NCI-H2227 (cell line): ENCODE data around the gene ARF5.
A peak's percentile ranks its signal among the peaks of the same experiment; 100 is the strongest.

Source experiments
- DNase-seq: peaks from one replicate; lab custom pipeline; 2025; ENCODE audit not compliant: unreplicated experiment; lab: John Stamatoyannopoulos, UW

ARF5 gene

GRCh38 chr7:127588697-127589482 lies 679 bp downstream of the ARF5 start:
- DNase-seq = peak; percentile 80

DNA sequence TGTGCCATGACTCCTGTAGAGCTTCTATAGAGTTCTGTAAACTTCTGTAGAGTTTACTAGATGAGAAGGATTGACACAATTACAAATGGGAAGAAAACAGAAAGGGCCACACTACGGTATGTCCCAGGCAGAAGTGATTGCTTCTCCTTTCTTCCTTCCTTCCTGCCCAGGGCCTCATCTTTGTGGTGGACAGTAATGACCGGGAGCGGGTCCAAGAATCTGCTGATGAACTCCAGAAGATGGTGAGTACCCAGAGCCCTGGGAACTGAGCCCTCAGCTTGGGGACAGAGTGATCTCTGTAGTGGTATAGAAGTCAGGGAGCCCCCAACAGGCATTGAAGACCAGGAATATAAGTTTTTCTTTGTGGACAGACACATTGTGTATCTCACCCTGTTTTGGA lies 1.7 kb downstream of the ARF5 start:
- no peak for DNase-seq

DNA sequence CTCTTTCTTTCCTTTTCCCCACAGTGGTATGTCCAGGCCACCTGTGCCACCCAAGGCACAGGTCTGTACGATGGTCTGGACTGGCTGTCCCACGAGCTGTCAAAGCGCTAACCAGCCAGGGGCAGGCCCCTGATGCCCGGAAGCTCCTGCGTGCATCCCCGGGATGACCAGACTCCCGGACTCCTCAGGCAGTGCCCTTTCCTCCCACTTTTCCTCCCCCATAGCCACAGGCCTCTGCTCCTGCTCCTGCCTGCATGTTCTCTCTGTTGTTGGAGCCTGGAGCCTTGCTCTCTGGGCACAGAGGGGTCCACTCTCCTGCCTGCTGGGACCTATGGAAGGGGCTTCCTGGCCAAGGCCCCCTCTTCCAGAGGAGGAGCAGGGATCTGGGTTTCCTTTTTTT lies 3.0 kb downstream of the ARF5 start:
- DNase-seq = no peak

DNA sequence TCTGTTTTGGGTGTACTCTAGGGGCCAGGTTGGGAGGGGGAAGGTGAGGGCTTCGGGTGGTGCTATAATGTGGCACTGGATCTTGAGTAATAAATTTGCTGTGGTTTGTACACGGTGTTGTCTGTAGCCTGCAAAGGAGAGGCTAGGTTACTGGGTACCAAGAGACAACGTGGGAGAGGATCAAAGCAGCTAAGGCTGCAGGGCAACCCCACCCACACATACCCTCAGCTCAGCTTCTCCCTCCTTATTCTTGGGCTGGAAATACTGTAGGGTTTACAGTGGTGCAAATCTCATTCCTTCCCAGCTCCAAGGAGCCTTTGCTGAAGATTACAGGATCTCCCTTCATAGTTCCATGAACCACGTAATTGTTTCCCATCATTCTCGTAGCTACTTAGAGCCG lies 3.4 kb downstream of the ARF5 start:
- DNase-seq = no peak

- DNase-seq = no peak
Measured at GRCh38 chr7:127592550-127592949, 4.3 kb downstream of the ARF5 start.

GRCh38 chr7:127594490-127594889 lies 6.3 kb downstream of the ARF5 start:
- DNase-seq = no peak

DNA sequence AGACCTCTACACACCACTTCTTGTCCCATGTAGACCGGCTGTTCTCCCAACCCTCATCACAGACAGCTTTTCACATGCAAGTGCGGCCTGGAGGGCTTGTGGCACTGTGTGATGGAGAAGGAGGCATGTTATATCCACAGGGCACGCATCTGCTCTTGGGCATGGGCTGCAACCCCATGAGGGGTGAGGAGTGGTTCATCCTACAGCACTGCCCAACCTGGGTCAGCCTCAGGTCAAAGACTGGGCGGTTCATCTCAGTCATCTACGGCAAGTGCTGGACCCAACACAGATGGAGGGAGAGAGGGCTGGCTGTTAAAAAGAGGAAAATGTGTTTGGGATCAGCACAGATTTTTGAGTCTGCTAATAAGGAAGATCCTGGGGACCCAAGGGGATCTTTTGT lies 7.5 kb downstream of the ARF5 start:
- DNase-seq = no peak

DNA sequence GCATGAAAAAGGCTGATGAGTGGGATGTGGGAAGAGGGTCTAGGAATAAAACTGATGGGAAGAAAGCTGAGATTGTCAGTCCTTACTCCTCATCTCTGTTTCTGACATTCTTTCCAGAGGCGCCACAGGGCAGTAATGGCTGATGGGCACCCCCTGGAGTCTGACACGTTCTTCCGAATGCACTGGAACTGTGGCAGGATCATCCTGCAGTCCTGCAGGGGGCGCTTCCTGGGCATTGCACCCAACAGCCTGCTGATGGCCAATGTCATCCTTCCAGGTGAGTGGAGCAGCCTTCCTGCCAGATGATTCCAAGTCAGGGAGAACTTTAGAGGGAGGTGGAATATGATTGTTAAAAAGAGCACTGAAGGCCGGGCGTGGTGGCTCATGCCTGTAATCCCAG lies 10.1 kb downstream of the ARF5 start:
- no peak for DNase-seq

- no peak for DNase-seq
Measured at GRCh38 chr7:127600885-127601284, 12.7 kb downstream of the ARF5 start.

DNA sequence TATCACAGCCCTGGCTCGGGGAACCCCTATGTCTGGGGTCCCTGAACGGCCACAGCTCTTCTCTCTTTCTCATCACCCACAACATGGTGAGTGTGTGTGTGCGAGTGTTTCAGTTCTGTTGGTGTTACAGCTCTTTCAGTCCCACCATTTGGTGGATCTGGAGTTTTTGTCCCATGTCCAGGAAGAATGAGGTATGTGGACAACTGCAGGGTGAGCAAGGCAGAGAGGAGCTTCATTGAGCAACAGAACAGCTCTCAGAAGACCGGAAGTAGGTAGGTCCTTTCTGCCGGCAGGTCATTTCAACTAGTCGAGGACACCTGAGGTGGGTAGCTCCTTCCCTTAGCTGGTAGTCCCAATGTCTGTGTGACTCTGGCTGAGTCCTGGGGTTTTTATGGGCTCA lies 20.2 kb downstream of the ARF5 start:
- no peak for DNase-seq

GRCh38 chr7:127609297-127609696 lies 21.1 kb downstream of the ARF5 start:
- no peak for DNase-seq

DNA sequence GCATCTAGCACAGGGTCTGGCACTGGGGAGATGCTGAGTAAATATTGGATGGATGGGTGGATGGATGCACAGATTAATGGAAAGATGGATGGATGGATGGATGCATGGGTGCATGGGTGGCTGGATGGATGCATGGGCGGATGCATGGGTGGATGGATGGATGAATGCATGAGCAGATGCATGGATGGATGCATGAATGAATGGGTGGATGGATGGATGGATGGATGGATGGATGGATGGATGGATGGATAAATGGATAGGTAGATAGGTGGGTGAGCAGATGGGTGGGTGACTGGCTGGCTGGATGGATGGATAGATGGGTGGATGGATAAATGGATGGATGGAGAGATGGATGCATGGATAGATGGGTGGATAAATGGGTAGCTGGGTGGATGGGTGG lies 24.1 kb downstream of the ARF5 start:
- DNase-seq = no peak

DNA sequence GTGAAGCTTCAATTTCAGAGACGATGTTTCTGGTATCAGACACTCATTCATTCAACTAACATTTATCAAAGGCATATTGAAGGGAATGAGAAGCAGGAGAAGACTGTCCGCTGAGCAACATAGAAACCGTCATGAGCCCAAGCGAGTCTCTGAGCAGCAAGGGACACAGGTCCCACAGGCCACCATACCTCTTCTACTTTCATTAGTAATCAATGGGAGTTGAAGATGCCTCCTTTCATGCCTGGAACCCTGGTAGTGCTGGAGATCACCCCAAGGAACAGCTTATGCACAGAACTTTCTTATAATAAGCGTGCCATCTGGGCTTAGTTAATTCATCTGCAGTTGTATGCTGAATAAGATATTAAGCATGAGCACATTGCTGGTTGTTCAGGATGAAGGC lies 28.5 kb downstream of the ARF5 start:
- no peak for DNase-seq

DNA sequence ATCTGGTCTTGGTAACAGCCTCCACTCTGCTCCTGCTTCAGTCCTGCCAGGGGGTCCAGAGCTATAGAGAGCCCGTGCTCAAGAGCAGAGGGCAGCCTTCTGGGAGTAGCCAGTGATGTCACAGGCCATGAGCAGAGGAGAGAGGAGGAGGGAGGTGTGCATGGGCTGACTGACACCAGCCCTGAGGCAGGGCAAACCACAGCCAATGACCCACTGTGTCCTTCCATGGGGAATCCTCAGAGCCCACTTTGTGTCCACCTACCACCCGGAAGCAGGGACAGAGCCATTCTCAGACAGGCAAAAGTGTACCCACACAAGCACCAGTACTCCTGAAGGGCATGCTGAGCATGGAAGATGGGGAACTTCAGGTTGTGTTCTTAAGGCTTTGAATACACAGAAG lies 29.8 kb downstream of the ARF5 start, which contains the start of gene PAX4:
Gene PAX4, minus strand, starts transcription at position 101 of the 400 bp plus-strand sequence. CDS start 2,214 bp downstream, outside the sequence.
- DNase-seq = no peak

GRCh38 chr7:127618775-127619174 lies 30.6 kb downstream of the ARF5 start:
- no peak for DNase-seq

GRCh38 chr7:127619681-127620405 lies 31.6 kb downstream of the ARF5 start:
- DNase-seq = peak; percentile 19

GRCh38 chr7:127620406-127621233 lies 32.4 kb downstream of the ARF5 start:
- DNase-seq = no peak

- DNase-seq = no peak
Measured at GRCh38 chr7:127625331-127625730, 37.1 kb downstream of the ARF5 start.

- no peak for DNase-seq
Measured at GRCh38 chr7:127628445-127628844, 40.2 kb downstream of the ARF5 start.

- DNase-seq = peak; percentile 31
Measured at GRCh38 chr7:127629268-127629854, 41.1 kb downstream of the ARF5 start.

DNA sequence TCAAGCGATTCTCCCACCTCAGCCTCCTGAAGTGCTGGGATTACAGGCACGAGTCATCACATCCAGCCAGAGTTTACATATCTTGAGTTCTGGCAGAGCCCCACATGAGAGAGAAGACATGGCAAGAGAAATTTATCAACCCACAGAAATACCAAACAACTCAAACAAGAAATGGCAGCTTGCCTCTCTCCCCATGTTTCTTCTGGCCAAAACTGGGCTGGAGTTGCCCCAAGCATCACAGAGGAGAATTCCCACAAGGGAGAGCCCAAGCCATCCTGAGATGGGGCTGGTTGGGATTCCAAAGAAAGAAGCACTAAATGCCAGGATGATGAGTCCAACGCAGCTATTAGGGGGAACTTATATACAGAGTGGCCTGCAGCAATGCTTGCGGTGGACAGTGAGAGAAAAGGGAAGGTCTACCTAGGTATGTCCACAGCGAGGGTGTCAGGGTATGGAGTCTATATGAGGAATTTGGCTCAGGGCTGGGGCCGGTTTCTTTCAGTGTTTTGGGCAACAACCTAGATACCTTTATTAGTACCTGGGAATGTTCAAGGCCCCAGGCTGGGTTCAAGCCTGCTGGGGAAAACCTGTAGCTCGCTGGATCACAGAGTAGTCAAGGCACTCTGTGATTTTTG lies 44.2 kb downstream of the ARF5 start:
- no peak for DNase-seq
